Liver (tissue), 3 donors: ENCODE results near the gene ASCL5.

Experiments
- FOXA1 ChIP-seq: IDR thresholded peaks from 2 replicates; pipeline ENCODE4 v1.6.1; 2016; ENCODE audit warnings: antibody characterized with exemption
- GABPA ChIP-seq, 2 donors: IDR thresholded peaks in 1 of 2; conservative IDR thresholded peaks in 1 of 2; 2 replicates each; pipeline ENCODE4 v1.6.1; 2016; ENCODE audit warnings: antibody characterized with exemption in 2 of 2, mild to moderate bottlenecking in 1 of 2, moderate library complexity in 1 of 2
- HNF4A ChIP-seq, 2 donors: conservative IDR thresholded peaks; 2 replicates each; pipeline ENCODE4 v1.6.1; 2016; ENCODE audit warnings: antibody characterized with exemption in 2 of 2, mild to moderate bottlenecking in 2 of 2
- JUND ChIP-seq, 2 donors: IDR thresholded peaks; 2 replicates each; pipeline ENCODE4 v1.6.1; 2016; ENCODE audit warnings: antibody characterized with exemption in 2 of 2
- RAD21 ChIP-seq, 2 donors: IDR thresholded peaks; 2 replicates each; pipeline ENCODE4 v1.6.1; 2016; ENCODE audit warnings: antibody characterized with exemption in 2 of 2, mild to moderate bottlenecking in 2 of 2
- SP1 ChIP-seq: IDR thresholded peaks from 2 replicates; pipeline ENCODE4 v1.6.1; 2018; ENCODE audit warnings: antibody characterized with exemption, mild to moderate bottlenecking
- TAF1 ChIP-seq: conservative IDR thresholded peaks from 2 replicates; pipeline ENCODE4 v1.6.1; 2016; ENCODE audit warnings: antibody characterized with exemption, mild to moderate bottlenecking
- YY1 ChIP-seq: IDR thresholded peaks from 2 replicates; pipeline ENCODE4 v1.6.1; 2016; ENCODE audit warnings: antibody characterized with exemption, mild to moderate bottlenecking
- TF ChIP-seq, protein P1 (sequence below): fragments of 150-350 bp; IDR thresholded peaks from 2 replicates; pipeline ENCODE4 v1.5.1; 2017; ENCODE audit warnings: improper control_type of control experiment, low read depth, low read length; ENCODE audit not compliant: missing input control
- TF ChIP-seq, protein P2 (sequence below): IDR thresholded peaks from 2 replicates; pipeline ENCODE4 v1.6.1; 2016; ENCODE audit warnings: antibody characterized with exemption
- TF ChIP-seq, protein P3 (sequence below): IDR thresholded peaks from 2 replicates; pipeline ENCODE4 v1.6.1; 2016; ENCODE audit warnings: antibody characterized with exemption
- TF ChIP-seq, protein P4 (sequence below): IDR thresholded peaks from 2 replicates; pipeline ENCODE4 v1.6.1; 2016; ENCODE audit warnings: antibody characterized with exemption, mild to moderate bottlenecking
- TF ChIP-seq, protein P5 (sequence below): IDR thresholded peaks from 2 replicates; pipeline ENCODE4 v1.6.1; 2016; ENCODE audit warnings: antibody characterized with exemption
- donor health status: healthy.
- donor health status: healthy.

DNA sequence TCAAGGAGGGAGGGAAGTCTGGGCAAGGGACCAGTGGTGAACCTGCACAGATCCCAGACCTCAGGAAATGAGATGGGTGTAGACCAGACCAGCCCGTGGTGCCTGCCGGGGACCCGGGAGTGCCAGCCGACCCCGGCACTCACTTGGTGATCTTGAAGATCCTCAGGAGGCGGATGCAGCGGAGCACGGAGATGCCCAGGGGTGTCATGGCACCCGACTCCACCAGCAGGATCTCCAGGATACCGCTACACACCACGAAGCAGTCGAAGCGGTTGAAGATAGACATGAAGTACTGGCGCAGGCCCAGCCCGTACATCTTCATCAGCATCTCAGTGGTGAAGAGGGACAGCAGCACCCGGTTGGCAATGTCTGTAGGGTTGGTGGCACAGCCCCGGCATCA, 49.2 kb downstream of the ASCL5 start:
- TF ChIP-seq, protein P1, sequence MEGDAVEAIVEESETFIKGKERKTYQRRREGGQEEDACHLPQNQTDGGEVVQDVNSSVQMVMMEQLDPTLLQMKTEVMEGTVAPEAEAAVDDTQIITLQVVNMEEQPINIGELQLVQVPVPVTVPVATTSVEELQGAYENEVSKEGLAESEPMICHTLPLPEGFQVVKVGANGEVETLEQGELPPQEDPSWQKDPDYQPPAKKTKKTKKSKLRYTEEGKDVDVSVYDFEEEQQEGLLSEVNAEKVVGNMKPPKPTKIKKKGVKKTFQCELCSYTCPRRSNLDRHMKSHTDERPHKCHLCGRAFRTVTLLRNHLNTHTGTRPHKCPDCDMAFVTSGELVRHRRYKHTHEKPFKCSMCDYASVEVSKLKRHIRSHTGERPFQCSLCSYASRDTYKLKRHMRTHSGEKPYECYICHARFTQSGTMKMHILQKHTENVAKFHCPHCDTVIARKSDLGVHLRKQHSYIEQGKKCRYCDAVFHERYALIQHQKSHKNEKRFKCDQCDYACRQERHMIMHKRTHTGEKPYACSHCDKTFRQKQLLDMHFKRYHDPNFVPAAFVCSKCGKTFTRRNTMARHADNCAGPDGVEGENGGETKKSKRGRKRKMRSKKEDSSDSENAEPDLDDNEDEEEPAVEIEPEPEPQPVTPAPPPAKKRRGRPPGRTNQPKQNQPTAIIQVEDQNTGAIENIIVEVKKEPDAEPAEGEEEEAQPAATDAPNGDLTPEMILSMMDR: no peak
- TF ChIP-seq, protein P2, sequence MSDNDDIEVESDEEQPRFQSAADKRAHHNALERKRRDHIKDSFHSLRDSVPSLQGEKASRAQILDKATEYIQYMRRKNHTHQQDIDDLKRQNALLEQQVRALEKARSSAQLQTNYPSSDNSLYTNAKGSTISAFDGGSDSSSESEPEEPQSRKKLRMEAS: no peak
- TF ChIP-seq, protein P3, sequence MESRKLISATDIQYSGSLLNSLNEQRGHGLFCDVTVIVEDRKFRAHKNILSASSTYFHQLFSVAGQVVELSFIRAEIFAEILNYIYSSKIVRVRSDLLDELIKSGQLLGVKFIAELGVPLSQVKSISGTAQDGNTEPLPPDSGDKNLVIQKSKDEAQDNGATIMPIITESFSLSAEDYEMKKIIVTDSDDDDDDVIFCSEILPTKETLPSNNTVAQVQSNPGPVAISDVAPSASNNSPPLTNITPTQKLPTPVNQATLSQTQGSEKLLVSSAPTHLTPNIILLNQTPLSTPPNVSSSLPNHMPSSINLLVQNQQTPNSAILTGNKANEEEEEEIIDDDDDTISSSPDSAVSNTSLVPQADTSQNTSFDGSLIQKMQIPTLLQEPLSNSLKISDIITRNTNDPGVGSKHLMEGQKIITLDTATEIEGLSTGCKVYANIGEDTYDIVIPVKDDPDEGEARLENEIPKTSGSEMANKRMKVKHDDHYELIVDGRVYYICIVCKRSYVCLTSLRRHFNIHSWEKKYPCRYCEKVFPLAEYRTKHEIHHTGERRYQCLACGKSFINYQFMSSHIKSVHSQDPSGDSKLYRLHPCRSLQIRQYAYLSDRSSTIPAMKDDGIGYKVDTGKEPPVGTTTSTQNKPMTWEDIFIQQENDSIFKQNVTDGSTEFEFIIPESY: no peak
- TF ChIP-seq, protein P4, sequence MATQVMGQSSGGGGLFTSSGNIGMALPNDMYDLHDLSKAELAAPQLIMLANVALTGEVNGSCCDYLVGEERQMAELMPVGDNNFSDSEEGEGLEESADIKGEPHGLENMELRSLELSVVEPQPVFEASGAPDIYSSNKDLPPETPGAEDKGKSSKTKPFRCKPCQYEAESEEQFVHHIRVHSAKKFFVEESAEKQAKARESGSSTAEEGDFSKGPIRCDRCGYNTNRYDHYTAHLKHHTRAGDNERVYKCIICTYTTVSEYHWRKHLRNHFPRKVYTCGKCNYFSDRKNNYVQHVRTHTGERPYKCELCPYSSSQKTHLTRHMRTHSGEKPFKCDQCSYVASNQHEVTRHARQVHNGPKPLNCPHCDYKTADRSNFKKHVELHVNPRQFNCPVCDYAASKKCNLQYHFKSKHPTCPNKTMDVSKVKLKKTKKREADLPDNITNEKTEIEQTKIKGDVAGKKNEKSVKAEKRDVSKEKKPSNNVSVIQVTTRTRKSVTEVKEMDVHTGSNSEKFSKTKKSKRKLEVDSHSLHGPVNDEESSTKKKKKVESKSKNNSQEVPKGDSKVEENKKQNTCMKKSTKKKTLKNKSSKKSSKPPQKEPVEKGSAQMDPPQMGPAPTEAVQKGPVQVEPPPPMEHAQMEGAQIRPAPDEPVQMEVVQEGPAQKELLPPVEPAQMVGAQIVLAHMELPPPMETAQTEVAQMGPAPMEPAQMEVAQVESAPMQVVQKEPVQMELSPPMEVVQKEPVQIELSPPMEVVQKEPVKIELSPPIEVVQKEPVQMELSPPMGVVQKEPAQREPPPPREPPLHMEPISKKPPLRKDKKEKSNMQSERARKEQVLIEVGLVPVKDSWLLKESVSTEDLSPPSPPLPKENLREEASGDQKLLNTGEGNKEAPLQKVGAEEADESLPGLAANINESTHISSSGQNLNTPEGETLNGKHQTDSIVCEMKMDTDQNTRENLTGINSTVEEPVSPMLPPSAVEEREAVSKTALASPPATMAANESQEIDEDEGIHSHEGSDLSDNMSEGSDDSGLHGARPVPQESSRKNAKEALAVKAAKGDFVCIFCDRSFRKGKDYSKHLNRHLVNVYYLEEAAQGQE: no peak
- TF ChIP-seq, protein P5, sequence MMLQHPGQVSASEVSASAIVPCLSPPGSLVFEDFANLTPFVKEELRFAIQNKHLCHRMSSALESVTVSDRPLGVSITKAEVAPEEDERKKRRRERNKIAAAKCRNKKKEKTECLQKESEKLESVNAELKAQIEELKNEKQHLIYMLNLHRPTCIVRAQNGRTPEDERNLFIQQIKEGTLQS: no peak
- TF ChIP-seq RAD21 (IDR thresholded peaks at IDR 0.05) (no peak), SP1 (no peak), YY1 (no peak), JUND (IDR thresholded peaks at IDR 0.05) (no peak), GABPA (IDR thresholded peaks at IDR 0.05 in 1 of 2, conservative IDR thresholded peaks at IDR 0.05 in 1 of 2) (no peak), TAF1 (no peak), FOXA1 (no peak), HNF4A (conservative IDR thresholded peaks at IDR 0.05) (no peak)
